ENCODE data around the gene WDFY4. TPM values are rescaled to one million over a fixed set of nuclear protein-coding genes. Genes with fewer than 3 reads are reported as not detected.

WDFY4 gene
- polyA plus RNA-seq, 1 experiment: not detected

GRCh38 chr10:48762064-48763042 lies 77.7 kb downstream of the WDFY4 start:
- no peak for DNase-seq (ENCODE audit: low read depth)
- ChIA-PET POLR2A (no interaction called here), CTCF (no interaction called here)
- Histone ChIP-seq H3K4me3 (ENCODE audit: low read depth, low read length) (no peak overlapping the region), H3K36me3 (ENCODE audit: control insufficient read depth, insufficient read depth, low read length) (no peaks in the 10 kb centered on the region), H3K27me3 (ENCODE audit: control insufficient read depth, insufficient read depth, low read length) (no peaks in the 10 kb centered on the region)
- TF ChIP-seq, protein P1, sequence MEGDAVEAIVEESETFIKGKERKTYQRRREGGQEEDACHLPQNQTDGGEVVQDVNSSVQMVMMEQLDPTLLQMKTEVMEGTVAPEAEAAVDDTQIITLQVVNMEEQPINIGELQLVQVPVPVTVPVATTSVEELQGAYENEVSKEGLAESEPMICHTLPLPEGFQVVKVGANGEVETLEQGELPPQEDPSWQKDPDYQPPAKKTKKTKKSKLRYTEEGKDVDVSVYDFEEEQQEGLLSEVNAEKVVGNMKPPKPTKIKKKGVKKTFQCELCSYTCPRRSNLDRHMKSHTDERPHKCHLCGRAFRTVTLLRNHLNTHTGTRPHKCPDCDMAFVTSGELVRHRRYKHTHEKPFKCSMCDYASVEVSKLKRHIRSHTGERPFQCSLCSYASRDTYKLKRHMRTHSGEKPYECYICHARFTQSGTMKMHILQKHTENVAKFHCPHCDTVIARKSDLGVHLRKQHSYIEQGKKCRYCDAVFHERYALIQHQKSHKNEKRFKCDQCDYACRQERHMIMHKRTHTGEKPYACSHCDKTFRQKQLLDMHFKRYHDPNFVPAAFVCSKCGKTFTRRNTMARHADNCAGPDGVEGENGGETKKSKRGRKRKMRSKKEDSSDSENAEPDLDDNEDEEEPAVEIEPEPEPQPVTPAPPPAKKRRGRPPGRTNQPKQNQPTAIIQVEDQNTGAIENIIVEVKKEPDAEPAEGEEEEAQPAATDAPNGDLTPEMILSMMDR (IDR thresholded peaks at IDR 0.05; ENCODE audit: insufficient read depth, low read depth, low read length): no peak

DNA sequence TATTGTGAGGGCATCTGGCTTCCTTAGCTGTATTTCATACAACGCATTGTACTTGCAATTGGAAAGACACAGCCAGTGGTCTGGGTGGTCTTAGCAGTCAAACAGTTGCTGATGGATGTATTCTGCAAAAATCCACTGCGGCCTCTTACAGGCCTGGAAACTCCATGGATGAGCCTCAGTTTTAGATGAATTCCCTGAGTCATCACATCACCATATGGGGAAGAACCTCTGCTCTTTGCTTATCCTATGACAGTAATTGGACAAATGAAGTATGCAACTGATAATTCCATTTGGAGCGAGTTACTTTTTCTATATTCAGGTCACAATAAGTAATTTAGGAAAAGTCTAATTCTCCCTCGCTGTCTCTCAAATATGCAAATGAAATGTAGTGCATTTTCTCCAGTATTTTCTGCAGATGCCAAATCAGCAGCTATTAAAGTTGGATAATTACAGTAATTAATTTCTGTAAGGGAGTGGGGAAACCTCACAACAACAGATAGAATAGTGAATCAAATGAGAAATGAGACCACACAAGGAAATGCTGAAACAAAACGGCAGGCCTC lies 78.8 kb downstream of the WDFY4 start:
- no peak for DNase-seq (ENCODE audit: low read depth)
- no peaks in the 10 kb centered on the region for H3K36me3 ChIP-seq (ENCODE audit: control insufficient read depth, insufficient read depth, low read length)
- TF ChIP-seq, protein P1 (IDR thresholded peaks at IDR 0.05; ENCODE audit: insufficient read depth, low read depth, low read length): no peak
- ChIA-PET CTCF (no interaction called here), POLR2A (no interaction called here)
- no peaks in the 10 kb centered on the region for H3K27me3 ChIP-seq (ENCODE audit: control insufficient read depth, insufficient read depth, low read length)
- no peak overlapping the region for H3K4me3 ChIP-seq (ENCODE audit: low read depth, low read length)

DNA sequence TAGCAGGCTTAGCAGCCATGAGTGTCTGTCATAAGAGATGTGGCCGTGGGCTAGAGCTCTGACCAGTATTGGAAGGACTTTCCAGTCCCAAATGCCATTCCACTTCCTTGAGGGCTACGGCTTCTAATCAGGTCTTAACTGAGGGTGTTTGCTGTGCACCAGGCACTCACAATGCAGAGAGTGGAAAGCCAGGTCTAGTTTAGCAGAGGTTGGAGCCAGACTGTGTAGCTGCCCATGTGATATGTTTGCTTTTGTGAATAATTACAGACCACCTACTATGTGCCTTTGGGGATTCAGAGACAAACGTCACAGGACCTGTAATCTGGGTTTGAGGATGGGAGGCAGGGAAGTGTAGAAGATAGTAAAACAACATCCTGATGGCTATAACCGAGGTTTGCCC lies 79.8 kb downstream of the WDFY4 start:
- DNase-seq (ENCODE audit: low read depth): no peak
- ChIA-PET CTCF (no interaction called here), POLR2A (no interaction called here)

DNA sequence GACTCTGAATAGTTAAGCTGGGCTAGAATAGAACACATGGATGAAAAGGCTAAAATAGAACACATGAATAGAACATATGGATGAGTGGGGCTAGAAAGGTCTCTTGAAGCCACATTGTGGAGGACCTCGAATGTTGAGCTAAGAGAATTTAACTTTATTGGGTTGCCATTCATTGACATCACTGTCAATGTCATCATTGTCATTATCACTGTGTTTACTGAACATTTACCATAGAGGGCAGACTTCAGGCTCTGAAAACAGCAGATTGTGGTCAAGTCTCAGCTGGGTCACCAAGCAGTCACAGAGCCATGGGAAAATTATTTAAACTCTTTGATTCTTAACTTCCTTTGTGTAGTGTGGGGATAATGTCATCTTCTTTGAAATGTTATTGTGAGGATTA lies 80.4 kb downstream of the WDFY4 start:
- no peaks in the 10 kb centered on the region for H3K36me3 ChIP-seq (ENCODE audit: control insufficient read depth, insufficient read depth, low read length)
- H3K27me3 ChIP-seq (ENCODE audit: control insufficient read depth, insufficient read depth, low read length): no peaks in the 10 kb centered on the region
- POLR2A ChIA-PET: no interaction called here
- CTCF ChIA-PET: no interaction called here
- H3K4me3 ChIP-seq (ENCODE audit: low read depth, low read length): no peak overlapping the region
- TF ChIP-seq, protein P1 (IDR thresholded peaks at IDR 0.05; ENCODE audit: insufficient read depth, low read depth, low read length): no peak
- no peak for DNase-seq (ENCODE audit: low read depth)

More for the DNA sequence above, 79.8 kb downstream of the WDFY4 start:
- Histone ChIP-seq H3K4me3 (ENCODE audit: low read depth, low read length) (no peak overlapping the region), H3K36me3 (ENCODE audit: control insufficient read depth, insufficient read depth, low read length) (no peaks in the 10 kb centered on the region), H3K27me3 (ENCODE audit: control insufficient read depth, insufficient read depth, low read length) (no peaks in the 10 kb centered on the region)
- TF ChIP-seq, protein P1 (IDR thresholded peaks at IDR 0.05; ENCODE audit: insufficient read depth, low read depth, low read length): no peak

DNA sequence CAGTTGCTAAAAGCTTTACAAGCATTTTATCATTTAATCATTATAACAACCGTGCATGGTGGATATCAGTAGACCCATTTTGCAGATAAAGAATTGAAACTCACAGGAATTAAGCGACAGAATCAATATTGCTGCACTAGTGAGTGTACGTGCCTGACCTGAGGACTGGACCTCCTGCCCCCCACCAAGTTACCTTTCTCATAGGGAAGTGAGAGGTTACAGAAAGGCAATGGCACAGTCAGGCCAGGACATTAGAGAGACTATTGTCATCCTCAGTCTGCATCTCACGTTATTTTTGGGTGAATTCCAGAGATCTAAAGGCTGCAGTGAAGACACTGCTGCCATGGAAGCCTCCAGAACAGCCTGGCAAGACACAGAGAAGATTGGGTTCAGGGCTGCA lies 80.9 kb downstream of the WDFY4 start:
- ChIA-PET CTCF (interaction anchor here (1.0 kb wide), 1 partner anchor 30 kb away, joined by 3 read pairs; no protein-coding TSS in a partner anchor), POLR2A (no interaction called here)
- TF ChIP-seq, protein P1 (IDR thresholded peaks at IDR 0.05; ENCODE audit: insufficient read depth, low read depth, low read length): no peak
- H3K36me3 ChIP-seq (ENCODE audit: control insufficient read depth, insufficient read depth, low read length): no peaks in the 10 kb centered on the region
- H3K27me3 ChIP-seq (ENCODE audit: control insufficient read depth, insufficient read depth, low read length): no peaks in the 10 kb centered on the region
- no peak overlapping the region for H3K4me3 ChIP-seq (ENCODE audit: low read depth, low read length)
- no peak for DNase-seq (ENCODE audit: low read depth)
